Hepatocyte (in vitro differentiated cells): ENCODE results near the gene S1PR2.
"Not testable (repeated sequence)": the region's sequence is repeated elsewhere in the genome, so short reads cannot be mapped to it uniquely, and the experiment has no call there.

ENCODE experiments used
- EZH2 ChIP-seq: fragments of 200-600 bp; sonication (generic); IDR thresholded peaks from 2 replicates; pipeline ENCODE4 v1.6.1; 2016; ENCODE audit warnings: antibody characterized with exemption, mild to moderate bottlenecking, borderline replicate concordance
- EZH2phosphoT487 ChIP-seq: fragments of 200-600 bp; sonication (generic); IDR thresholded peaks from one replicate; pipeline ENCODE4 v1.6.1; 2018; ENCODE audit warnings: antibody characterized with exemption, mild to moderate bottlenecking, low read depth, moderate library complexity; ENCODE audit not compliant: unreplicated experiment, severe bottlenecking
- TF ChIP-seq, protein P1 (sequence below): fragments of 200-600 bp; sonication (generic); IDR thresholded peaks from 2 replicates; pipeline ENCODE4 v1.5.1; 2016; ENCODE audit warnings: antibody characterized with exemption, mild to moderate bottlenecking; ENCODE audit not compliant: poor library complexity

DNA sequence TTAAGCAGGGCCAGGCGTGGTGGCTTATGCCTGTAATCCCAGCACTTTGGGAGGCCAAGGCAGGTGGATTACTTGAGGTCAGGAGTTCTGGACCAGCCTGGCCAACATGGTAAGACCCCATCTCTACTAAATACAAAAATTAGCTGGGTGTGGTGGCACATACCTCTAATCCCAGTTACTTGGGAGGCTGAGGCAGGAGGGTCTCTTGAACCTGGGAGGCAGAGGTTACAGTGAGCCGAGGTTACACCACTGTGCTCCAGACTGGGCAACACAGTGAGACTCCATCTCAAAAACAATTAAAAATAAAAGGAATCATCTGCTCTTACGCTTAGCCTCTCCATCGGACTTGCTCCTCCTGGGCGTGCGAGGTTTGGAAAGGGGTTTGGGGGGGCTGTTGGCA lies 51.1 kb downstream of the S1PR2 start:
- TF ChIP-seq EZH2, EZH2phosphoT487: not testable (repeated sequence)
- TF ChIP-seq, protein P1, sequence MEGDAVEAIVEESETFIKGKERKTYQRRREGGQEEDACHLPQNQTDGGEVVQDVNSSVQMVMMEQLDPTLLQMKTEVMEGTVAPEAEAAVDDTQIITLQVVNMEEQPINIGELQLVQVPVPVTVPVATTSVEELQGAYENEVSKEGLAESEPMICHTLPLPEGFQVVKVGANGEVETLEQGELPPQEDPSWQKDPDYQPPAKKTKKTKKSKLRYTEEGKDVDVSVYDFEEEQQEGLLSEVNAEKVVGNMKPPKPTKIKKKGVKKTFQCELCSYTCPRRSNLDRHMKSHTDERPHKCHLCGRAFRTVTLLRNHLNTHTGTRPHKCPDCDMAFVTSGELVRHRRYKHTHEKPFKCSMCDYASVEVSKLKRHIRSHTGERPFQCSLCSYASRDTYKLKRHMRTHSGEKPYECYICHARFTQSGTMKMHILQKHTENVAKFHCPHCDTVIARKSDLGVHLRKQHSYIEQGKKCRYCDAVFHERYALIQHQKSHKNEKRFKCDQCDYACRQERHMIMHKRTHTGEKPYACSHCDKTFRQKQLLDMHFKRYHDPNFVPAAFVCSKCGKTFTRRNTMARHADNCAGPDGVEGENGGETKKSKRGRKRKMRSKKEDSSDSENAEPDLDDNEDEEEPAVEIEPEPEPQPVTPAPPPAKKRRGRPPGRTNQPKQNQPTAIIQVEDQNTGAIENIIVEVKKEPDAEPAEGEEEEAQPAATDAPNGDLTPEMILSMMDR, result not testable (repeated sequence)
